SKM-1 treated with dmso at 0.1 percent for 144 hours (cell line): Measurements from ENCODE around the gene BORCS6.
A peak's percentile ranks its signal among the peaks of the same experiment; 100 is the strongest.

Source experiments
- DNase-seq: peaks from one replicate; lab custom pipeline; 2025; ENCODE audit not compliant: unreplicated experiment; lab: John Stamatoyannopoulos, UW

Gene BORCS6

GRCh38 chr17:8155996-8156245, 34.1 kb downstream of the BORCS6 start:
- DNase-seq: no peak

DNA sequence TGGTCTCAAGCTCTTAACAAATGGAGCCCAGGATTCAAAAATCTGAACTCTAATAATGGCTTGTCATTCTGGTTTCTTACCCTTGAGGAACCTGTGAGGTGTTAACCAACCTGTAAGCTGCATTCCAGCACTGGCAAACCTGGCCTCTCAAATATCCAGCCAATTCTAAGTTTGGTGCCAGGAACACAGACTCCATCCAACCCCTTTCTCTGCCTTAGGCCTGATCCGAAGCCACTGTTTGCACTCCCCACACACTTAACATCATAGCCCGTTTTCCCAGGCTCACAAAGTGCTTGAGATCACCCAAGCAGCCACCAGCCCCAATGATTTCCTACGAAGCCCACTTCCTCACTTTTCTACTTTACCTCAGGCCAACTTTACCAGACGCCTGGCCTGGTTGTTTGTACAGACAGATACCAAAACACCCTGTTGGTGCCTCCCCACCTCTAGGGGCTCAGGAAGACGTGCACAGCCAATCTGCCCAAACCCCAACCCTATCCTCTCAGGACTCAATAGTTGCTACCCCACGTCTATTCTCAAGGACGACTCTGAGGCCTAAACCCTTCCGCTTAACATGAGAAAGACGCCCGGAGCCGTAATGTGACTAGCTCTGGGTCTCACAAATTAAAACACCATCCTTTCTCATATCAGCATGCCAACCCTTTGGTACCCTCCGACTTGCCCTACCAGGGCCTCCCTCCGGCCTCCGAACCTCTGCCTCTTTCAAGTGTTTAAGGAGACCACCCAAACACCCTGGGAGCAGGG, 34.6 kb downstream of the BORCS6 start:
- DNase-seq: no peak

DNA sequence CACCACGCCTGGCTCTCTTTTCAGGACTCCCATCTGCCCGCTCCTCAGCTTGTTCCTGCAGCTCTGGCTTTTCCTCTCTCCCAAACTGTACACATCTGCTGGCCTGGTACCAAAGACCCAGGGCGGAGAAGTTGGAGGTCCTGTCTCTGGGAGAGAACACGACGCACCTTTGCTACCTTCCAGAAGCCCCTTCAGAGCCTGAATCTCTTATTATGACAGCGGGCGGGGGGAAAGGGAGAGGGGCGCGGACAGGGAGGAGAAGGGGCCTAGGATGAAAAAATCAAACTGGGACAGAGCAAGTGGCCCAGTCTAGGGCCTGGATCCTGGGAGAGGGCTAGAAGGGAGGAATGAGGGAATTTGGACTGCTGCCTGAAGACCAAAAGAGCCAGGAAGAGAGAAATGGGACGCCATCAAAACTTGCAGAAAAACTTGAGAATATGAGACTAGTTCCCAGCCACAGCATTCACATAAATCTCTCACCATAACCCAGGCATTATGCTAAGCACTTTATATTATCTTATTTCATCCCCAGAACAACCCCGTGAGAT, 35.3 kb downstream of the BORCS6 start:
- DNase-seq: no peak

GRCh38 chr17:8153957-8154607, 35.9 kb downstream of the BORCS6 start:
- DNase-seq: peak; percentile 16

GRCh38 chr17:8153525-8153956, 36.4 kb downstream of the BORCS6 start:
- DNase-seq: no peak

GRCh38 chr17:8153031-8153451, 36.9 kb downstream of the BORCS6 start:
- DNase-seq: no peak

- DNase-seq: peak; percentile 64
Measured at GRCh38 chr17:8152112-8152775, 37.7 kb downstream of the BORCS6 start, which contains the start of gene PER1. Gene PER1 (minus strand): TSS chr17:8152404. CDS start chr17:8150706, 1,698 bp downstream.

- DNase-seq: no peak
Measured at GRCh38 chr17:8151641-8152111, 38.3 kb downstream of the BORCS6 start.

DNA sequence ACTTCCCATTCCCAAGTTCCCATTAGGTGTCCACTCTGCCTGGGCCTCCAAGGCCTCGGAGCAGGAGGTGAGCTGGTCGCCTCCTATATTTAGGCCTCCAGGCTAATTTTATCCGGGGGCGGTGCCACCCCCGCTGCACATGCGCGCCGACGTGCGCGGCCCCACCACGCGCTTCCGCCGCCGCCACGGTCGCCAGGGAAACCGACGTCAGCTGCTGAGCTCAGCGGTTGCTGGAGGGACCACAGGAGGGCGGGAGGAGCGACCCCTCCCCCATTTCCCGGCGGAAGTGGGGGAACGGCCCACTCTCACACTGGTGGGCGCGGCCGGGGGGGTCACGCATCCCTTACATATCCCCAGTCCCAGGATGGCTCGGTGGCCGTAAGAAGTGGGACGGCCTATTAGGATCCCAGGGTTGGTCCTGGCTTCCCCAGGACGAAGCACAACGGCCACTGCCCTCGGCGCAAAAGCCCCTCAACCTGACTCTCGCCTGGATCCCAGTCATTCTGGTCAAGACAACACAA, 38.8 kb downstream of the BORCS6 start:
- peak; percentile 24 for DNase-seq

DNA sequence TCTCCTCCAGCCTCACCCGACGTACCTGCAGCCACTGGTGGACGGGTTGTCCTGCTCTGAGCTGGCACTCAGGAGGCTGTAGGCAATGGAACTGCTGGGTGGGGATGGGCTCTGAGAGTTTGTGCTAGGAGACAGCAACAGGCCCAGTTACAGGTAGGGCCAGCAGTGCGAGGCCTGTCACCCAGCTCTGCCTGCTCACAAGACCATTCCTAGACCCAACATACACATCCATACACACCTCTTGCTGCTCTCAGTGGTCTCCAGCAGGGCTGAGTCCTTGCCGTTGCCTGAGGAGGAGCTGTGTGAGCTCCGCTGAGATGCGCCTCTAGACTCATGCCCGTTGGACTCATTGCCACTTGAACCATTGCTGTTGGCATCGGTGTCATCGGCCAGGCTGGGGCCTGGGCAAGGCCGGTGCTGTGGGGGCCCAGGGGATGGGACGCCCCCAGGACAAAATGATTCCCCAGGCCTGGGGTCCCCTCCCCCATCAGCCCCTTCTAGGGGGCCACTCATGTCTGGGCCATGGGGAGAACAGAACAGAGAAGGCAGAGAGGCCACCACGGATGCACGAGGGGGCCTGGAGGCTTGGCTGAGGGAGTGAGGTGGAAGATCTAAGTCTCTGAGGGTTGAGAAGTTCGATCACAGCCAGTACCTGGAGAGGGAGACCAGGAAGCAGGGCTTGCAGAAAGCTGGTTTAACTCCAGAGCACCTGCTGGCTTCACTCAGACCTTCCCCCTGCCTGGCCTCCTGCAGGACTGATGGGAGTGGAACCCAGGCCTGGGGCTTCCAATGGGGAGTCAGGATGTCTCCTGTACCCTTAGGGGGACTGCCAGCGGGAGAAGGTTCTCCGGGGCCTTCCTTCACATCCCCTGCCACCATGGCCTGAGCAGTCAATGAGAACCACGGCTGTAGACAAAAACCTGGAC, 39.5 kb downstream of the BORCS6 start:
- DNase-seq: no peak

DNA sequence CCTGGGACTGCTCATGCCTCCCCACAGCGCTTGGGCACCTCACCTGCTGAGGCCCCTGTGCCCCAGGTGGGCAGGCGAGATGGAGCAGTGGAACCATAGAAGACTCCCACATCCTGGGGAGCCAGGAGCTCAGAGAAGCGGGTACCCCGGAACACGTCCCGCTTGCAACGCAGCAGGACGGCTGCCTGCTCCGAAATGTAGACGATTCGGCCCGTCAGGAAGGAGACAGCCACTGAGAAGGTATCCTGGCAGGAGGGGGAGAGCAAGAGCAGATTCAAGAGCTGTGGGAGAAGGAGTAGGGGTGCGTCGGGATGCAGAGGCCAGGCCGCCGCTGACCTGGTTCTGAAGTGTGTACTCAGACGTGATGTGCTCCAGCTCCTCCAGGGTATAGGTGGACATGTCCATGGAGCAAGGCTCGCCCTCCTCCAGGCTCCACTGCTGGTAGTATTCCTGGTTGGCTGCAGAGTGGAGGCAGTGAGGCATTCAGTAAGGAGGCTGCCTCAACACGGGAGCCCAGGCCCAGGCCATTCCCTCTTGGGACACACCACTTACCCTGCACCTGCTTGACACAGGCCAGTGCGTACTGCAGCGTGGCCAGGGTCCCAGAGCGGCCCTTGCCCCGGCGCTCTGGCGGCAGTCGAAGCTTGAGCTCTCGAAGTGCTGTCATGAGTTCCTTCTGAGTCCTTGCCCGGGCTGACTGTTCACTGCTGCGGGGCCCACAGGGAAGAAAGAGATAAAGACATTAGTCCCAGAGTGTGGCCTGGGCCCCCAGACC, 40.4 kb downstream of the BORCS6 start:
- DNase-seq: no peak

- no peak for DNase-seq
Measured at GRCh38 chr17:8148560-8148959, 41.4 kb downstream of the BORCS6 start.

- no peak for DNase-seq
Measured at GRCh38 chr17:8147805-8148404, 42.1 kb downstream of the BORCS6 start.

DNA sequence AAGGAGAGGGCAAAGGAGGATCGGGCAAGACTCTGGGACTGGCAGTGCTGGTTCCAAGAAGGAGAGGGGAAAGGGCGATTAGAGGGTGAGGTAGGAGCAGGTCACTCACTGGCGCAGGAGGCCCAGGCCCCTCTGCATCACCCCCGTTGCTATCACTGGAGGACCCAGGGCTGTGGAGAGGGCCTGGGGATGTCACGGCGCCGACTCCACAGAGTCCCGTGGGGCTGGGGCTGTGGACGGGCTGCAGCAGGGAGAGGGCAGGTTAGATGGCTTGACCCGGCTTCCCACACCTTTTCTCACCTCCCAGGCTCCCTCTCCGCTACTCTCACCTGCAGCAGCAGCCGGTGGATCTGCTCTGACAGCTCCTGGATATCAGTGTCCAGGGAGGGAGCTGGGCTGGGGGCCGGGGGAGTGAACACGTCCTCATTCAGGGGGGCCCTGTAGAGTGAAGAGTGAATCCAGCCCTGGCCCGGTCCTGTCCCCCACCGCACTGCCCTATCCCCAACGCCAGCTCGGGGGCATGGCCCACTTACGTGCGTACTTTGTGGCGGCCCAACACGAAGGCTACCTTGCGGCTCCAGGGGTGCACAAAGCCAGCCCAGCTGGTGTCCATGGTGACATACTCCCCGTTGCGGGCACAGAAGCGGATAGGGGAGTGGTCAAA, 42.7 kb downstream of the BORCS6 start:
- DNase-seq: no peak

DNA sequence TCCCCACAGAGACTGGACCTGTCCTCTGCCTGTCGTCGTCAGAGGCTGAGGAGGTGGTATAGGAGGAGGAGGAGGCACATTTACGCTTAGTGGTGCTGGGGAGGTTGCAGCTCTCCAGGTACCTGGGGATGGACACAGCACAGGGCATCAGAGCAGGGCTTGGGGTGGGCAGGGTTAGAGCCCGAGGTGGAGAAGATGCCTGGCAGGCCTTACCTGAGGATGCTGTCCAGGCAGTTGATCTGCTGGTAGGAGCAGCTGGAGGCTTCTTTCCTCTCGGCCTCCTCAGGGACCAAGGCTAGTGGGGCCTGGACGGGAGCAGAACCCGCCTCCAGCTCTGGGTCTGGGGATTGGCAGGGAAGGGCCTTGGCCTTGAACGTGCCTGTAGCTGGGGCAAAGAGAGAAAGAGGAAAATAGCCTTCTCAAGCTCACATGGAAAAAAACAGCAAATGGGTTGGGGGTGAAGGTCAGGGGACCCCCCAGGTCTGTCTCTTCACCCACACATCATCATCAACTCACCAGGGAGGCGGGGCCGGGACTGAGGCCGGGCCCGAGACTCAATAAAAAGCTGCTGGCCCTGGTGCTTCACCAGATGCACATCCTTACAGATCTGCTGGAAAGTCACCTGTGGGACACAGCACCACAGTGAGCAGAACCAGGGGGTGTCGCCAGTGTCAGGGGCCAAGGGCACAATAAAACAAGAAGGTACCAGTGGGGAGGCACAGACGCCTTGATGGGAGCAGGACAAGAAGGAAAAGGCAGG, 43.4 kb downstream of the BORCS6 start:
- no peak for DNase-seq

DNA sequence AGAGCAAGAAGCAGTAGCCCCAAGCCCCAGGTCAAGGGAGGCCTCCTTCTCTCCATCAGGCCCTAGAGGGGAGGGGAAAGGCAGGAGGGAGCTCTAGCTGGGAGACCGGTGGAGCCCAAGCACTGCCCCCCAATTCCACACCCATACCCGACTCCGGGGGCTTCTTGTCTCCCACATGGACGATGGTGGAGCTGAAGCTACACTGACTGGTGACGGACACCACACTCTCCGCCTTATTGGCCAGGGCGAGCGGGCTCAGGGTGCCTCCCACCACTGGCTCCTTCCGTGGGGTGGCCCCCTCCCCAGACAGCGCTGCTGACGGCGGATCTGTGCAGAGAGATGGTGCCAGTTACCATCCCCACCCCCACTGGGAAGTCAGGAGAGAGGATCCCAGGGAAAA, 44.2 kb downstream of the BORCS6 start:
- DNase-seq: no peak

- no peak for DNase-seq
Measured at GRCh38 chr17:8144401-8145231, 45.4 kb downstream of the BORCS6 start.
